Astrocyte (in vitro differentiated cells and primary cell): ENCODE results near the gene HSD3B7. TPM values are rescaled to one million over a fixed set of nuclear protein-coding genes. Genes with fewer than 3 reads are reported as not detected.
A peak's percentile ranks its signal among the peaks of the same experiment; 100 is the strongest.

Experiments used
- DNase-seq: peaks from one replicate; pipeline ENCODE4 v3.0.0-alpha.2; 2010; ENCODE audit warnings: low read depth
- FAIRE-seq: peaks from 2 replicates; lab custom pipeline; 2011; peaks lifted over from hg19 to GRCh38; lab: Jason Lieb, UNC
- H2AFZ ChIP-seq: 2 replicates; pipeline ENCODE4 v1.6.0; 2012; ENCODE audit warnings: low read depth, low read length, inconsistent platforms
- H3K27ac ChIP-seq: 2 replicates; pipeline ENCODE4 v1.5.1; 2011; ENCODE audit warnings: low read depth, low read length, inconsistent platforms
- H3K27me3 ChIP-seq: 2 replicates; pipeline ENCODE4 v1.6.0; 2011; ENCODE audit warnings: low read length, inconsistent platforms; ENCODE audit not compliant: insufficient read depth
- H3K36me3 ChIP-seq: 2 replicates; pipeline ENCODE4 v1.5.1; 2011; ENCODE audit warnings: low read length, inconsistent platforms; ENCODE audit not compliant: insufficient read depth
- H3K4me1 ChIP-seq: 2 replicates; pipeline ENCODE4 v1.5.1; 2011; ENCODE audit warnings: low read length, inconsistent platforms; ENCODE audit not compliant: insufficient read depth
- H3K4me2 ChIP-seq: 2 replicates; pipeline ENCODE4 v1.6.0; 2012; ENCODE audit warnings: low read length, inconsistent platforms
- H3K4me3 ChIP-seq: 2 replicates; pipeline ENCODE4 v1.5.1; 2011; ENCODE audit warnings: low read depth, mild to moderate bottlenecking, low read length, inconsistent platforms; ENCODE audit not compliant: insufficient read depth
- H3K79me2 ChIP-seq: 2 replicates; pipeline ENCODE4 v1.6.0; 2012; ENCODE audit warnings: mild to moderate bottlenecking, low read length, inconsistent platforms; ENCODE audit not compliant: insufficient read depth
- H3K9ac ChIP-seq: 2 replicates; pipeline ENCODE4 v1.6.0; 2012; ENCODE audit warnings: mild to moderate bottlenecking, low read length, inconsistent platforms
- H3K9me3 ChIP-seq: 2 replicates; pipeline ENCODE4 v1.5.1; 2012; ENCODE audit warnings: low read depth, mild to moderate bottlenecking, low read length, inconsistent platforms; ENCODE audit not compliant: insufficient read depth
- H4K20me1 ChIP-seq: 2 replicates; pipeline ENCODE4 v1.6.0; 2012; ENCODE audit warnings: low read length, inconsistent platforms; ENCODE audit not compliant: insufficient read depth
- H3K27ac Mint-ChIP-seq: one replicate; pipeline ENCODE4 v1.8.0; 2021; ENCODE audit warnings: mild to moderate bottlenecking, mixed read lengths; ENCODE audit not compliant: unreplicated experiment
- H3K27me3 Mint-ChIP-seq: one replicate; pipeline ENCODE4 v1.8.0; 2021; ENCODE audit warnings: low read depth, mixed read lengths; ENCODE audit not compliant: unreplicated experiment
- H3K36me3 Mint-ChIP-seq: one replicate; pipeline ENCODE4 v1.8.0; 2021; ENCODE audit warnings: low read depth, mixed read lengths; ENCODE audit not compliant: unreplicated experiment
- H3K4me1 Mint-ChIP-seq: one replicate; pipeline ENCODE4 v1.8.0; 2021; ENCODE audit warnings: low read depth, mixed read lengths; ENCODE audit not compliant: unreplicated experiment
- H3K4me3 Mint-ChIP-seq: one replicate; pipeline ENCODE4 v1.8.0; 2021; ENCODE audit warnings: mild to moderate bottlenecking, moderate library complexity, mixed read lengths; ENCODE audit not compliant: unreplicated experiment
- H3K9me3 Mint-ChIP-seq: one replicate; pipeline ENCODE4 v1.8.0; 2021; ENCODE audit warnings: mild to moderate bottlenecking, mixed read lengths; ENCODE audit not compliant: unreplicated experiment
- CTCF ChIP-seq: IDR thresholded peaks from 2 replicates; pipeline ENCODE4 v1.5.1; 2011; ENCODE audit warnings: low read depth, mild to moderate bottlenecking, inconsistent platforms, low read length, moderate library complexity; ENCODE audit not compliant: insufficient read depth
- EZH2 ChIP-seq: IDR thresholded peaks from 2 replicates; pipeline ENCODE4 v1.6.1; 2012; ENCODE audit warnings: mild to moderate bottlenecking, low read length, inconsistent platforms; ENCODE audit not compliant: insufficient read depth
- total RNA-seq: library from RNA; stranded (reverse); gene quantifications from 2 replicates; pipeline ENCODE4 v1.2.1, GENCODE V29; 2021

Gene HSD3B7
- total RNA-seq, 1 donor from 2014 or later = 8.3 TPM

GRCh38 chr16:30951750-30952149 is 33.3 kb upstream of the HSD3B7 start:
- no peaks in the 10 kb centered on the region for H3K36me3 ChIP-seq
- no peak overlapping the region for H3K27ac Mint-ChIP-seq
- H3K4me3 Mint-ChIP-seq = peak overlapping the region; percentile 14
- no peak for FAIRE-seq
- H3K4me2 ChIP-seq = no peak overlapping the region
- no peaks in the 10 kb centered on the region for H3K36me3 Mint-ChIP-seq
- no peaks in the 10 kb centered on the region for H3K79me2 ChIP-seq
- H3K4me3 ChIP-seq = no peak overlapping the region
- DNase-seq = peak; percentile 48
- H3K9me3 Mint-ChIP-seq = no peaks in the 10 kb centered on the region
- peaks cover 2% of the 10 kb centered on the region for H3K4me1 Mint-ChIP-seq
- no peaks in the 10 kb centered on the region for H3K9me3 ChIP-seq
- H3K27me3 ChIP-seq = no peaks in the 10 kb centered on the region
- no peaks in the 10 kb centered on the region for H3K27me3 Mint-ChIP-seq
- no peak overlapping the region for H2AFZ ChIP-seq
- peaks cover 14% of the 10 kb centered on the region for H4K20me1 ChIP-seq
- no peak overlapping the region for H3K27ac ChIP-seq
- no peak overlapping the region for H3K9ac ChIP-seq
- TF ChIP-seq EZH2 (no peak), CTCF (no peak)
- H3K4me1 ChIP-seq = peaks cover 19% of the 10 kb centered on the region

- Mint-ChIP-seq H3K4me3 (no peak overlapping the region), H3K27ac (no peak overlapping the region), H3K9me3 (no peaks in the 10 kb centered on the region), H3K4me1 (peaks cover 2% of the 10 kb centered on the region), H3K36me3 (no peaks in the 10 kb centered on the region), H3K27me3 (no peaks in the 10 kb centered on the region)
- Histone ChIP-seq H2AFZ (no peak overlapping the region), H3K27me3 (no peaks in the 10 kb centered on the region), H3K9ac (no peak overlapping the region), H3K27ac (no peak overlapping the region), H3K36me3 (no peaks in the 10 kb centered on the region), H3K4me2 (no peak overlapping the region), H3K4me1 (peaks cover 19% of the 10 kb centered on the region), H3K4me3 (no peak overlapping the region), H3K9me3 (no peaks in the 10 kb centered on the region), H3K79me2 (no peaks in the 10 kb centered on the region), H4K20me1 (peaks cover 14% of the 10 kb centered on the region)
- FAIRE-seq (no peak), DNase-seq (no peak)
- TF ChIP-seq EZH2 = no peak
Measured at GRCh38 chr16:30953111-30953510, 31.9 kb upstream of the HSD3B7 start.

- H3K36me3 ChIP-seq = no peaks in the 10 kb centered on the region
- FAIRE-seq = no peak
- H3K4me2 ChIP-seq = no peak overlapping the region
- H3K9me3 ChIP-seq = no peaks in the 10 kb centered on the region
- H3K27me3 Mint-ChIP-seq = no peaks in the 10 kb centered on the region
- H3K9me3 Mint-ChIP-seq = no peaks in the 10 kb centered on the region
- H2AFZ ChIP-seq = no peak overlapping the region
- DNase-seq = peak; percentile 48
- no peak overlapping the region for H3K27ac ChIP-seq
- peaks cover 2% of the 10 kb centered on the region for H3K36me3 Mint-ChIP-seq
- no peak for TF ChIP-seq EZH2
- TF ChIP-seq CTCF = peak; percentile 70
- peak overlapping the region; percentile 41 for H3K27ac Mint-ChIP-seq
- no peaks in the 10 kb centered on the region for H3K27me3 ChIP-seq
- H3K9ac ChIP-seq = no peak overlapping the region
- H3K4me3 ChIP-seq = no peak overlapping the region
- peak overlapping the region; percentile 45 for H3K4me3 Mint-ChIP-seq
- peaks cover 18% of the 10 kb centered on the region for H4K20me1 ChIP-seq
- peaks cover 4% of the 10 kb centered on the region for H3K79me2 ChIP-seq
- peaks cover 21% of the 10 kb centered on the region for H3K4me1 ChIP-seq
- peaks cover 2% of the 10 kb centered on the region for H3K4me1 Mint-ChIP-seq
Measured at GRCh38 chr16:30953511-30954124, 31.4 kb upstream of the HSD3B7 start.
